ENCODE results near the gene BTBD6. TPM values are rescaled to one million over a fixed set of nuclear protein-coding genes. Genes with fewer than 3 reads are reported as not detected.
A peak's percentile ranks its signal among the peaks of the same experiment; 100 is the strongest.

BTBD6 gene
- total RNA-seq, 1 donor from 2014 or later = 167 TPM

- DNase-seq (ENCODE audit: low read depth) = no peak
Measured at GRCh38 chr14:105211086-105211757, 37.1 kb upstream of the BTBD6 start.

GRCh38 chr14:105211758-105212089 is 36.6 kb upstream of the BTBD6 start:
- DNase-seq (ENCODE audit: low read depth) = no peak

GRCh38 chr14:105212541-105213300 is 35.6 kb upstream of the BTBD6 start:
- peak; percentile 93 for DNase-seq (ENCODE audit: low read depth)

GRCh38 chr14:105213361-105213760 is 35.0 kb upstream of the BTBD6 start:
- DNase-seq (ENCODE audit: low read depth) = peak; percentile 70

- DNase-seq (ENCODE audit: low read depth) = peak; percentile 91
Measured at GRCh38 chr14:105214324-105214915, 33.9 kb upstream of the BTBD6 start.

- no peak for DNase-seq (ENCODE audit: low read depth)
Measured at GRCh38 chr14:105215602-105216001, 32.7 kb upstream of the BTBD6 start.

GRCh38 chr14:105216490-105217247 is 31.7 kb upstream of the BTBD6 start:
- DNase-seq (ENCODE audit: low read depth) = peak; percentile 58

- no peak for DNase-seq (ENCODE audit: low read depth)
Measured at GRCh38 chr14:105217774-105218173, 30.6 kb upstream of the BTBD6 start.

- no peak for DNase-seq (ENCODE audit: low read depth)
Measured at GRCh38 chr14:105218611-105219010, 29.7 kb upstream of the BTBD6 start.

- no peak for DNase-seq (ENCODE audit: low read depth)
Measured at GRCh38 chr14:105219043-105219612, 29.2 kb upstream of the BTBD6 start.

GRCh38 chr14:105219753-105220152 is 28.6 kb upstream of the BTBD6 start:
- no peak for DNase-seq (ENCODE audit: low read depth)

GRCh38 chr14:105220699-105221597 is 27.4 kb upstream of the BTBD6 start:
- no peak for DNase-seq (ENCODE audit: low read depth)

GRCh38 chr14:105221598-105222178 is 26.6 kb upstream of the BTBD6 start:
- no peak for DNase-seq (ENCODE audit: low read depth)

- DNase-seq (ENCODE audit: low read depth) = no peak
Measured at GRCh38 chr14:105223260-105223659, 25.1 kb upstream of the BTBD6 start.

GRCh38 chr14:105223770-105224544 is 24.4 kb upstream of the BTBD6 start:
- DNase-seq (ENCODE audit: low read depth) = no peak

GRCh38 chr14:105224845-105225570 is 23.3 kb upstream of the BTBD6 start:
- no peak for DNase-seq (ENCODE audit: low read depth)

- no peak for DNase-seq (ENCODE audit: low read depth)
Measured at GRCh38 chr14:105226198-105226597, 22.1 kb upstream of the BTBD6 start.

GRCh38 chr14:105227346-105227745 is 21.0 kb upstream of the BTBD6 start:
- DNase-seq (ENCODE audit: low read depth) = no peak

- no peak for DNase-seq (ENCODE audit: low read depth)
Measured at GRCh38 chr14:105228562-105228961, 19.8 kb upstream of the BTBD6 start.
